SU-DHL-6 (cell line): Measurements from ENCODE around the gene SPAG7.

Experiments used
- CTCF ChIP-seq: fragments of 200-600 bp; sonication (generic); IDR thresholded peaks from one replicate; pipeline ENCODE4 v1.5.1; 2017; ENCODE audit warnings: antibody characterized with exemption, mild to moderate bottlenecking, low read length, moderate library complexity; ENCODE audit not compliant: insufficient read depth, poor library complexity, severe bottlenecking
- EZH2phosphoT487 ChIP-seq: fragments of 200-600 bp; sonication (generic), shearing (Covaris generic); conservative IDR thresholded peaks from 2 replicates; pipeline ENCODE4 v1.6.1; 2018; ENCODE audit warnings: mild to moderate bottlenecking, antibody characterized with exemption, low read length, moderate library complexity, mixed read lengths

- TF ChIP-seq CTCF (no peak), EZH2phosphoT487 (no peak)
Observed at GRCh38 chr17:4919511-4920047, 48.0 kb downstream of the SPAG7 start.
